Lung (tissue), 12 donors: ENCODE data around the gene FBP1. TPM values are rescaled to one million over a fixed set of nuclear protein-coding genes. Genes with fewer than 3 reads are reported as not detected.

Experiments used
- ATAC-seq: fragments of 200-7000 bp; cut with Tn5 transposase; one replicate; pipeline ENCODE4 v1.9.1; 2020; ENCODE audit warnings: moderate number of reproducible peaks; ENCODE audit not compliant: insufficient read depth, low FRiP score
- DNase-seq, 3 donors: peaks; one replicate each; pipeline ENCODE4 v3.0.0-alpha.2; 2013 to 2017
- H3K27ac ChIP-seq, 2 donors: one replicate each; pipeline ENCODE4 v1.5.1; 2013; ENCODE audit warnings: mild to moderate bottlenecking in 2 of 2, moderate library complexity in 2 of 2, control low read depth in 1 of 2, inconsistent platforms in 1 of 2, low read depth in 1 of 2, low read length in 1 of 2
- H3K27me3 ChIP-seq, 3 donors: one replicate each; pipeline ENCODE4 v1.5.1; 2013; ENCODE audit warnings: low read length in 2 of 3; ENCODE audit not compliant: control insufficient read depth in 3 of 3, insufficient read depth in 3 of 3
- H3K36me3 ChIP-seq, 4 donors: one replicate each; pipeline ENCODE4 v1.5.1; 2013; ENCODE audit warnings: low read length in 4 of 4, mild to moderate bottlenecking in 1 of 4, moderate library complexity in 1 of 4; ENCODE audit not compliant: control insufficient read depth in 4 of 4, insufficient read depth in 4 of 4
- H3K4me1 ChIP-seq, 5 donors: one replicate each; pipeline ENCODE4 v1.5.1; 2013; ENCODE audit warnings: low read length in 5 of 5, mild to moderate bottlenecking in 2 of 5, moderate library complexity in 1 of 5; ENCODE audit not compliant: control insufficient read depth in 5 of 5, insufficient read depth in 5 of 5
- H3K4me3 ChIP-seq: one replicate; pipeline ENCODE4 v1.5.1; 2013; ENCODE audit warnings: mild to moderate bottlenecking, control low read depth, moderate library complexity
- H3K9ac ChIP-seq, 2 donors: one replicate each; pipeline ENCODE4 v1.5.1; 2013; ENCODE audit warnings: low read length in 2 of 2, control low read depth in 1 of 2; ENCODE audit not compliant: insufficient read depth in 1 of 2
- H3K9me3 ChIP-seq, 4 donors: one replicate each; pipeline ENCODE4 v1.5.1; 2013; ENCODE audit warnings: low read length in 3 of 4, mild to moderate bottlenecking in 1 of 4, moderate library complexity in 1 of 4; ENCODE audit not compliant: control insufficient read depth in 4 of 4, insufficient read depth in 3 of 4
- CTCF ChIP-seq: IDR thresholded peaks from 2 replicates; pipeline ENCODE4 v1.5.1; 2012; ENCODE audit warnings: mild to moderate bottlenecking; ENCODE audit errors: control extremely low read depth, extremely low read depth
- WGBS, 2 donors: extraction: QIAGEN DNeasy Blood & Tissue Kit; methylation state at CpG; one replicate each; pipeline ENCODE4 v1.1.7; 2013; 5-methylcytosine and 5-hydroxymethylcytosine counted together
- polyA plus RNA-seq, 2 donors: library from polyadenylated mRNA; stranded (reverse); fragments of 200-250 nt; gene quantifications; one replicate each; pipeline ENCODE4 v1.2.1, GENCODE V29; 2013
- total RNA-seq, 2 donors: library from RNA; depleted of rRNA in 1 of 2; stranded (reverse); fragments of >200 nt in 1 of 2; gene quantifications; one replicate each; pipeline ENCODE4 v1.2.1, GENCODE V29; 2014 to 2021
- donor health status: control.
- donor health status: control.
- donor health status: Bipolar disorder and iron deficiency.
- donor health status: healthy.
- donor health status: DM: yes; HTN: yes; CAD: no.

Gene FBP1
- total and polyA plus RNA-seq, 4 donors, result 17.1 to 259 (median 154) TPM

- TF ChIP-seq CTCF, result no peak
- Histone ChIP-seq H3K36me3 (no peaks in the 10 kb centered on the region), H3K9me3 (no peaks in the 10 kb centered on the region), H3K27ac (no peak overlapping the region), H3K27me3 (no peaks in the 10 kb centered on the region), H3K9ac (no peak overlapping the region), H3K4me3 (no peak overlapping the region), H3K4me1 (peaks cover 0 to 8% (median 0%) of the 10 kb centered on the region in 5 donors)
- DNase-seq (no peak), ATAC-seq (no peak)
- 61 to 73% methylated on average over 2 of the region's 2 CpGs for WGBS, 2 donors
These were observed 75.8 kb downstream of the FBP1 start for GRCh38 chr9:94563548-94563947.

- ATAC-seq, result no peak
- no peak for DNase-seq
- Histone ChIP-seq H3K36me3 (no peaks in the 10 kb centered on the region), H3K27ac (no peak overlapping the region), H3K4me1 (no peaks in the 10 kb centered on the region), H3K27me3 (no peaks in the 10 kb centered on the region), H3K9me3 (no peaks in the 10 kb centered on the region), H3K9ac (no peak overlapping the region), H3K4me3 (no peak overlapping the region)
- 90 to 93% methylated on average over 6 of the region's 6 CpGs for WGBS, 2 donors
- no peak for TF ChIP-seq CTCF
These were observed 79.1 kb downstream of the FBP1 start for GRCh38 chr9:94560237-94560636.

GRCh38 chr9:94557376-94557775 lies 81.9 kb downstream of the FBP1 start:
- no peak overlapping the region for H3K27ac ChIP-seq

More at GRCh38 chr9:94557376-94557775, 81.9 kb downstream of the FBP1 start:
- no peak for TF ChIP-seq CTCF
- 76 to 79% methylated on average over 4 of the region's 4 CpGs for WGBS, 2 donors
- no peaks in the 10 kb centered on the region for H3K4me1 ChIP-seq
- H3K4me3 ChIP-seq, result no peak overlapping the region
- H3K27me3 ChIP-seq, result no peaks in the 10 kb centered on the region
- no peak overlapping the region for H3K9ac ChIP-seq
- ATAC-seq (no peak), DNase-seq (no peak)
- no peaks in the 10 kb centered on the region for H3K36me3 ChIP-seq
- H3K9me3 ChIP-seq, result no peaks in the 10 kb centered on the region
